Tibial nerve (tissue), 4 donors: ENCODE results near the gene STIM1.

Experiments
- EP300 ChIP-seq, 2 donors: sonication (generic); formaldehyde crosslinking; IDR thresholded peaks; one replicate each; pipeline ENCODE4 v1.6.1; 2017; ENCODE audit warnings: antibody characterized with exemption in 2 of 2, mild to moderate bottlenecking in 1 of 2
- POLR2A ChIP-seq, 2 donors: fragments of 450-650 bp; IDR thresholded peaks; one replicate each; pipeline ENCODE4 v1.6.1; 2017; ENCODE audit warnings: antibody characterized with exemption in 2 of 2, mild to moderate bottlenecking in 2 of 2, moderate library complexity in 2 of 2
- TF ChIP-seq, protein P1 (sequence below), 5 experiments: fragments of 200-600 bp in 3 of 5; fragments of 450-650 bp in 2 of 5; sonication (generic) in 3 of 5; IDR thresholded peaks; one replicate each; pipeline ENCODE4 v1.5.1; 2016 to 2019; ENCODE audit warnings: antibody characterized with exemption in 5 of 5, mild to moderate bottlenecking in 3 of 5, moderate library complexity in 2 of 5

DNA sequence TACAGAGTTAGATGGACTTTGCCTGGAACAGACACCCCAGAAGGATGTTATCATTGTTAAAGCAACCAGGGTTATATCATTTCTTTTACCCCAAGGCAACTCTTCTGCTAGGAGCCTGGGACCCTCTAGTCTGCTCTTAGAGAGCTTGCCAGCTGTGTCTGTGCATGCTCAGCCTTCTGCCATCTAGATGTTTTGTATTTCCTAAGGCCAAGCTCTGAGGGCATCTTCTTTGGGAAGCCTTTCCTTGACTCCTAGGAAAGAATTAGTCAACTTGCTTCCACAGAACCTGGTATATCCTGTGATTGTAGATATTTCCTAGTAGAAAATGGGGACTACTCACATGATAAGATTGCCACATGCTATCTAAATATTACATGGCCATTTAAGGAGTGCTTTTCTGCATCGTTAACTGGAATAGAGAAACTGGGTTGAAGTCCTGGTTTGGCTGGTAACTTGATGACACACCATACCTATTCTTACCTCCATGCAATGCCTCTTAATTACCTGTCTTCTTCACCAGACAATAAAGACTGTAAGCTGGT, 87.6 kb downstream of the STIM1 start:
- TF ChIP-seq, protein P1, sequence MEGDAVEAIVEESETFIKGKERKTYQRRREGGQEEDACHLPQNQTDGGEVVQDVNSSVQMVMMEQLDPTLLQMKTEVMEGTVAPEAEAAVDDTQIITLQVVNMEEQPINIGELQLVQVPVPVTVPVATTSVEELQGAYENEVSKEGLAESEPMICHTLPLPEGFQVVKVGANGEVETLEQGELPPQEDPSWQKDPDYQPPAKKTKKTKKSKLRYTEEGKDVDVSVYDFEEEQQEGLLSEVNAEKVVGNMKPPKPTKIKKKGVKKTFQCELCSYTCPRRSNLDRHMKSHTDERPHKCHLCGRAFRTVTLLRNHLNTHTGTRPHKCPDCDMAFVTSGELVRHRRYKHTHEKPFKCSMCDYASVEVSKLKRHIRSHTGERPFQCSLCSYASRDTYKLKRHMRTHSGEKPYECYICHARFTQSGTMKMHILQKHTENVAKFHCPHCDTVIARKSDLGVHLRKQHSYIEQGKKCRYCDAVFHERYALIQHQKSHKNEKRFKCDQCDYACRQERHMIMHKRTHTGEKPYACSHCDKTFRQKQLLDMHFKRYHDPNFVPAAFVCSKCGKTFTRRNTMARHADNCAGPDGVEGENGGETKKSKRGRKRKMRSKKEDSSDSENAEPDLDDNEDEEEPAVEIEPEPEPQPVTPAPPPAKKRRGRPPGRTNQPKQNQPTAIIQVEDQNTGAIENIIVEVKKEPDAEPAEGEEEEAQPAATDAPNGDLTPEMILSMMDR (IDR thresholded peaks at IDR 0.05) = no peak
- no peak for TF ChIP-seq POLR2A (IDR thresholded peaks at IDR 0.05)
- TF ChIP-seq EP300 (IDR thresholded peaks at IDR 0.05) = peak in 1 of 2 donors; percentile 51
